Kidney (tissue), 14 donors: ENCODE results near the gene IL4R. TPM values are rescaled to one million over a fixed set of nuclear protein-coding genes. Genes with fewer than 3 reads are reported as not detected.

ENCODE experiments used
- DNase-seq, 5 donors: peaks; one replicate each; pipeline ENCODE4 v3.0.0-alpha.2; 2013 to 2020
- FAIRE-seq: peaks from 2 replicates; lab custom pipeline; 2012; peaks lifted over from hg19 to GRCh38; lab: Jason Lieb, UNC
- H3K27ac ChIP-seq, 2 donors: one replicate each; pipeline ENCODE4 v1.7.0; 2013; ENCODE audit warnings: low read depth in 2 of 2, low read length in 2 of 2, inconsistent platforms in 1 of 2
- H3K27me3 ChIP-seq: one replicate; pipeline ENCODE4 v1.7.1; 2013; ENCODE audit warnings: low read length, inconsistent platforms; ENCODE audit not compliant: control insufficient read depth, insufficient read depth
- H3K36me3 ChIP-seq, 3 donors: one replicate each; pipeline versions ENCODE4 v1.7.0 to v1.7.1; 2013; ENCODE audit warnings: low read length in 3 of 3, control low read depth in 1 of 3, inconsistent platforms in 1 of 3; ENCODE audit not compliant: insufficient read depth in 3 of 3, control insufficient read depth in 2 of 3
- H3K4me1 ChIP-seq, 3 donors: one replicate each; pipeline versions ENCODE4 v1.7.0 to v1.7.1; 2013; ENCODE audit warnings: low read length in 3 of 3, inconsistent platforms in 1 of 3, low read depth in 1 of 3; ENCODE audit not compliant: control insufficient read depth in 2 of 3, insufficient read depth in 2 of 3
- H3K4me3 ChIP-seq, 3 donors: one replicate each; pipeline versions ENCODE4 v1.7.0 to v1.8.1; 2013; ENCODE audit warnings: low read length in 3 of 3, control low read depth in 1 of 3, inconsistent platforms in 1 of 3
- H3K9ac ChIP-seq, 3 donors: one replicate each; pipeline versions ENCODE4 v1.7.0 to v1.7.1; 2013; ENCODE audit warnings: low read length in 3 of 3, control low read depth in 1 of 3, inconsistent platforms in 1 of 3
- H3K9me3 ChIP-seq, 3 donors: one replicate each; pipeline versions ENCODE4 v1.7.0 to v1.7.1; 2013; ENCODE audit warnings: low read length in 3 of 3, control low read depth in 1 of 3, inconsistent platforms in 1 of 3; ENCODE audit not compliant: control insufficient read depth in 2 of 3, insufficient read depth in 1 of 3
- CTCF ChIP-seq: IDR thresholded peaks from 3 replicates; pipeline ENCODE4 v1.5.1; 2012; ENCODE audit warnings: mild to moderate bottlenecking, moderate library complexity, borderline replicate concordance; ENCODE audit not compliant: insufficient read depth; ENCODE audit errors: extremely low read depth
- intact Hi-C: fragments of 100-400 bp; cut with DNase I; formaldehyde crosslinking; loops from one replicate; pipeline ENCODE4 v1.11.1; 2022
- polyA plus RNA-seq: library from polyadenylated mRNA; stranded (reverse); fragments of 350-450 nt; fragmentation: Illumina TruSeq; extraction: RNeasy Lipid Tissue Mini Kit (QIAGEN cat#74804); gene quantifications from one replicate; pipeline ENCODE4 v1.2.3, GENCODE V29; 2014; ENCODE audit warnings: low read depth, low replicate concordance; ENCODE audit not compliant: insufficient read depth
- total RNA-seq: library from RNA; stranded (reverse); fragmentation: NEBNext Ultra II Directional; extraction: Animal tissue kit (Norgen Biotek cat#: 25700); gene quantifications from one replicate; pipeline ENCODE4 v1.2.1, GENCODE V29; 2021
- donor health status: control.
- donor health status: control.
- donor health status: control.
- donor health status: control.
- donor health status: control.
- donor health status: DM: yes; HTN: yes; CAD: no.
- donor health status: Normal renal cell carcinoma (clear cell type).

Gene IL4R
- total and polyA plus RNA-seq, 2 donors from 2014 or later = 13.8 to 115 TPM

DNA sequence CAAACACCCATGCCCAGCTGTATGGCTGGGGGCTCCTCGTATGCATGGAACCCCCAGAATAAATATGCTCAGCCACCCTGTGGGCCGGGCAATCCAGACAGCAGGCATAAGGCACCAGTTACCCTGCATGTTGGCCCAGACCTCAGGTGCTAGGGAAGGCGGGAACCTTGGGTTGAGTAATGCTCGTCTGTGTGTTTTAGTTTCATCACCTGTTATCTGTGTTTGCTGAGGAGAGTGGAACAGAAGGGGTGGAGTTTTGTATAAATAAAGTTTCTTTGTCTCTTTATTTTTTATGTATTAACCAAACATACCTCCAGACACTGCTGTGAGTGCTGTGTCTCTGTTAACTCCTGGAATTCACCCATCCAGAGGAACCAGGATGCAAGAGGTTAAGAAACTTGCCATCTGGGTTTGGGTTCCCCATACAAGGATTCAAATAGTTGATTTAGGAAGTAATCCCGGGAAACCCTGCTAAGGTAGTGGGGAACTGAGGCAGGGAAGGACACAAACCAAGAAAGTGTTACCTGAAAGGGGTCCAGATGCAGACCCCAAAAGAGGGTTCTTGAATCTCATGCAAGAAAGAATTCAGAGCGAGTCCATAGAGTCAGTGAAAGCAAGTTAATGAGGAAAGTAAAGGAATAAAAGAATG lies 50.8 kb downstream of the IL4R start:
- Histone ChIP-seq H3K9me3 (no peaks in the 10 kb centered on the region), H3K27ac (no peak overlapping the region), H3K9ac (no peak overlapping the region), H3K4me1 (peaks cover 0 to 6% (median 6%) of the 10 kb centered on the region in 3 donors), H3K4me3 (no peak overlapping the region), H3K27me3 (no peaks in the 10 kb centered on the region), H3K36me3 (peaks cover 0 to 5% (median 0%) of the 10 kb centered on the region in 3 donors)
- FAIRE-seq = no peak
- no peak for TF ChIP-seq CTCF
- DNase-seq = no peak
- intact Hi-C loops = loop anchor here (5.0 to 10.0 kb wide), 2 partner anchors 127 to 190 kb away; no protein-coding TSS in a partner anchor

DNA sequence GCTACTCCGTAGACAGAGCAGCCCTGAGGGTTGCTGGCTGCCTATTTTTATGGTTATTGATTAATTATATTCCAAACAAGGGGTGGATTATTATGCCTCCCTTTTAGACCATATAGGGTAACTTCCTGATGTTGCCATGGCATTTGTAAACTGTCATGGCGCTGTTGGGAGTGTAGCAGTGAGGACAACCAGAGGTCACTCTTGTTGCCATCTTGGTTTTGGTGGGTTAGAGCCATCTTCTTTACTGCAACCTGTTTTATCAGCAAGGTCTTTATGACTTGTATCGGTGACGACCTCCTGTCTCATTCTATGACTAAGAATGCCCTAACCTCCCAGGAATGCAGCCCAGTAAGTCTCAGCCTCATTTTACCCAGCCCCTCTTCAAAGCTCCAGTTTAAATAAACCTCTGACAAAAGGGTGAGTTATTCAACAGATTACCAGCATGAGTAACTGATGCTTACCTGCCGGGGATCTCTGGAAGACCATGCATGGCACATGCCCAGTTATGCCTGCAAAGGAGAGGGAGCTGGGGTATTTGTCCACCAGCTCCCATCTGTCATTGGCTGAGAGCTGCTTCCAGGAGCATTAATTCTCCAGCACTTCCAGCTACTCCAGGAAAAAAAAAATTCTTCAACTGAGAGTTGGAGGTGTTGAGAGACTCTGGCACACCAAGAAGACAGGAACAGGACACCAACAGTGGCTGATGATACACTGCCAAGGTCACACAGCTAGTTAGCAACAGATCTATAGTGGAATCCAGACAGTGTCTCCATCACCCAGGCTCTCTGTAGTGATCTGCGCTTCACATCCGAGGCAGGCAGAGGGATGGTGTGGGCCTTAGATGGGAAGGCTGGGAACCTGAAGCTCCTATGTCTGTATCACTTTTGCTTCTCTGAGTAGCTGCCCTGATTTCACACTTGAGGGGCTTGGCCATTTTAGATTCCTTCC lies 51.6 kb downstream of the IL4R start:
- Histone ChIP-seq H3K4me1 (peaks cover 0 to 6% (median 6%) of the 10 kb centered on the region in 3 donors), H3K27me3 (no peaks in the 10 kb centered on the region), H3K27ac (no peak overlapping the region), H3K4me3 (no peak overlapping the region), H3K9ac (no peak overlapping the region), H3K36me3 (peaks cover 0 to 5% (median 0%) of the 10 kb centered on the region in 3 donors), H3K9me3 (no peaks in the 10 kb centered on the region)
- TF ChIP-seq CTCF = no peak
- FAIRE-seq (no peak), DNase-seq (no peak)
- intact Hi-C loops = loop anchor here (5.0 to 10.0 kb wide), 2 partner anchors 128 to 191 kb away; no protein-coding TSS in a partner anchor

DNA sequence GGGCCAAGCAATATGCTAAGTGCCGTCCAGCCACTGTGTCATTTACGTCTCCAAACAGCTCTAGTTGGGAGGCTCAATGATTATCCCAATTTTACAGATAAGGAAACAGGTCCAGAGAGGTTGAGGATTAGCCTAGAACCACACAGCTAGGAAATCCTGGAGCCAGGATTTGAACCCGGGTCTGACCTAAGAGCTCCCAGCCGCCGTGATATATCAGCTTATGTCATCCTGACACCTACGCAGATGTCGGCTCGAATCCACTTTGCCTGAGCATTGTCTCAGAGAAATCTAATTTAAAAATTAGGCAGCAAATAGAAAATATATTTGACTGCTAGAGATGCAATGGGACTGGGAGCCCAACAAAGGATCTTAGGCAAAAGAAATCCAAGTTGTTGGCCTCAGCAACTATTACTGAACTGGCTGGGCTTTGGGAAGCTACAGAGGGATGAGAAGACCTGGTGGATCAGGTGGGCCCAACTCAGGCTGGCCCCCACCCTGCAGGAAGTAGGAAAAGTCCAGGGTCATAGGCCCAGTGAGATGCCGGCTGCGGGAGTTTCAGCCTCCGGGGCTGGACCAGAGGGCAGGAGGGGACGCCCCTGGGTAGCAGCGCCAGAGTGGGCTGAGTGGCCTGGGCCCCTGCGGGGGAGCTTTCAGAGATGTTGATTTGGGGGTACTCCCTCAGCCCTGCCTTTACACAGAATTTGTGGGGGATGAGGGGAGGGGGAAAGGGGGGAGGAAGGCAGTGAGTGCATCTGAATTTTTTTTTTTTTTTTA lies 53.1 kb downstream of the IL4R start:
- intact Hi-C loops = loop anchor here (5.0 to 10.0 kb wide), 2 partner anchors 130 to 192 kb away; no protein-coding TSS in a partner anchor
- Histone ChIP-seq H3K36me3 (peaks cover 0 to 4% (median 0%) of the 10 kb centered on the region in 3 donors), H3K9ac (no peak overlapping the region), H3K4me3 (no peak overlapping the region), H3K27me3 (no peaks in the 10 kb centered on the region), H3K27ac (peak overlapping the region in 1 of 2 donors; percentile 34), H3K9me3 (no peaks in the 10 kb centered on the region), H3K4me1 (peaks cover 0 to 6% (median 6%) of the 10 kb centered on the region in 3 donors)
- no peak for FAIRE-seq
- DNase-seq = peak in 1 of 5 donors; percentile 18
- no peak for TF ChIP-seq CTCF
